Muscle of arm (tissue), 12 donors: ENCODE data around the gene FHOD3. TPM values are rescaled to one million over a fixed set of nuclear protein-coding genes. Genes with fewer than 3 reads are reported as not detected.
"Not testable (repeated sequence)": the region's sequence is repeated elsewhere in the genome, so short reads cannot be mapped to it uniquely, and the experiment has no call there.

Source experiments
- DNase-seq: peaks from one replicate; pipeline ENCODE4 v3.0.0-alpha.2; 2013
- polyA plus RNA-seq, 12 donors: library from polyadenylated mRNA; unstranded; fragments of 120-200 nt; gene quantifications; one replicate each; pipeline ENCODE4 v1.2.1, GENCODE V29; 2013; ENCODE audit not compliant: insufficient read length in 12 of 12

FHOD3 gene
- polyA plus RNA-seq, 12 donors: 25.5 to 44.0 (median 34.7) TPM; not detected in 1

GRCh38 chr18:36543991-36544725 lies 246.6 kb downstream of the FHOD3 start:
- DNase-seq: no peak

- DNase-seq: no peak
Observed at GRCh38 chr18:36545821-36546427, 248.4 kb downstream of the FHOD3 start.

GRCh38 chr18:36546876-36547275 lies 249.4 kb downstream of the FHOD3 start:
- no peak for DNase-seq

- DNase-seq: no peak
Observed at GRCh38 chr18:36547544-36547943, 250.0 kb downstream of the FHOD3 start.

- DNase-seq: not testable (repeated sequence)
Observed at GRCh38 chr18:36551274-36551673, 253.8 kb downstream of the FHOD3 start.

GRCh38 chr18:36558234-36558633 lies 260.7 kb downstream of the FHOD3 start:
- DNase-seq: no peak

GRCh38 chr18:36559149-36559857 lies 261.8 kb downstream of the FHOD3 start:
- no peak for DNase-seq

- no peak for DNase-seq
Observed at GRCh38 chr18:36560187-36560586, 262.7 kb downstream of the FHOD3 start.

- DNase-seq: no peak
Observed at GRCh38 chr18:36561046-36561445, 263.5 kb downstream of the FHOD3 start.

GRCh38 chr18:36564841-36565240 lies 267.3 kb downstream of the FHOD3 start:
- no peak for DNase-seq

- no peak for DNase-seq
Observed at GRCh38 chr18:36567800-36568199, 270.3 kb downstream of the FHOD3 start.

- DNase-seq: peak; percentile 31
Observed at GRCh38 chr18:36568487-36568886, 271.0 kb downstream of the FHOD3 start.

- peak; percentile 61 for DNase-seq
Observed at GRCh38 chr18:36572135-36572856, 274.8 kb downstream of the FHOD3 start.

- DNase-seq: no peak
Observed at GRCh38 chr18:36576339-36576738, 278.8 kb downstream of the FHOD3 start.

- DNase-seq: no peak
Observed at GRCh38 chr18:36578871-36579710, 281.6 kb downstream of the FHOD3 start.

GRCh38 chr18:36580266-36580665 lies 282.8 kb downstream of the FHOD3 start:
- no peak for DNase-seq

- DNase-seq: no peak
Observed at GRCh38 chr18:36580874-36581750, 283.6 kb downstream of the FHOD3 start.

GRCh38 chr18:36582988-36583745 lies 285.7 kb downstream of the FHOD3 start:
- no peak for DNase-seq

- DNase-seq: no peak
Observed at GRCh38 chr18:36589857-36590543, 292.5 kb downstream of the FHOD3 start.
